Femur (tissue), 1 donor: ENCODE results near the gene H6PD.

ENCODE experiments used
- DNase-seq: peaks from one replicate; pipeline ENCODE4 v3.0.0-alpha.2; 2017

H6PD gene

DNA sequence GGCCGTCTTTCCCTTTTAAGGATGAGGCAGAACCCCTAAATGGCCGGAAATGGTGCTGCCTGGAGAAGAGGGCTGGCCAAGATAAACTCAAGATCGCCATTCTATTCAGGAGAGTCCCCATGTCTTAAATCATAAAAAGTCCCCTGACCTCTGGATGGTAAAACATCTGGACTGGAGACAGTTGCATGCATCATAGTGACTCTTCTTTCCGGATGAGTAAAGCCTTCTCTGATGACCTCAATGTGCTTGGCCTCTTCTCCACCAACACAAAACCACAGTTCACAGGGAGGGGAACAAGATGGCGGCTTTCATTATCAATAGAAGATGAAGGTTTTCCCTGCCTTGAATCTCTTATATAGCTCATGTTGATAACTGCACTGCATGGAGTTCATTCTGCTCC lies 27.5 kb upstream of the H6PD start:
- DNase-seq = no peak

DNA sequence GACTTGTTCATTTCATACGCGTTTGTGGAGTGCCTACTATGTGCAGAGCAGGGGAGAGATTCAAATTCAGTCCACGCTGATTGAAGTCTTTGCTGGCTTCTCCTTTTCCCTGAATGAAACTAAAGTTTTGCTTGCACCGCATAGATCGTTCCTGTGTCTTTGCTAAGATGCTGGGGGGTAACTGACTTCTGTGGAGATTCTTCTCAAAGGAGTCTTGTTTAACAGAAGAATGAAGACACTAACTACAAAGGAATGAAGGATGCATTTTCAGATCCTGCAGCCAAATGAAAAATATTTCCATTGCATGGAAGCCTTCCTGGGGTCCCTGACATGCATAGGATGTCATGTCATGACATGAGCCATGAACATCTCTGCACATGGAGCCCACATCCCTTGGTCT lies 26.9 kb upstream of the H6PD start:
- no peak for DNase-seq

DNA sequence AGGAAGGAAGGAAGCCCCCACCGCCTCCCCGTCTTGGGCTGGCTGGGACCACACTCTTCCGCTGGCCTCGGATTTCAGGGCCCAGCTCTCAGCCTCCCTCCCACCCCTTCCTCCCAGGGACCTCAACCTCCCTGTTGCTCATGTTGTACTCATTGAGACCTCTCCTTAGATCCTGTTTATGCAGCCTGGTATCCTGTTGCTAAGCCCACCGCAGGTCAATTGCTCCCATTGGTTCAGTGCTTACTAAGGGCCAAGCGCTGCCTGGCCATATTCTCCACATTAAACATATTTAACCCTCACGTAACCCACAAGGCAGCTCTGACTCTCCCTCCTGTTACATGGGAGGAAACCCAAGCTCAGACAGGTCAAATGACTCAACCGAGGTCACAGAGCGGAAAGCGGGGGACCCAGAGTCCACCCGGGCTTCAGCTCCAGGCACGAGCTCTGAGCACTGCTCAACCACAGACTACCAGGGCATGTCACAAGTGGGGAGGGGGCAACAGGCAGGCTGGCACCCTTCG lies 23.2 kb upstream of the H6PD start:
- no peak for DNase-seq

DNA sequence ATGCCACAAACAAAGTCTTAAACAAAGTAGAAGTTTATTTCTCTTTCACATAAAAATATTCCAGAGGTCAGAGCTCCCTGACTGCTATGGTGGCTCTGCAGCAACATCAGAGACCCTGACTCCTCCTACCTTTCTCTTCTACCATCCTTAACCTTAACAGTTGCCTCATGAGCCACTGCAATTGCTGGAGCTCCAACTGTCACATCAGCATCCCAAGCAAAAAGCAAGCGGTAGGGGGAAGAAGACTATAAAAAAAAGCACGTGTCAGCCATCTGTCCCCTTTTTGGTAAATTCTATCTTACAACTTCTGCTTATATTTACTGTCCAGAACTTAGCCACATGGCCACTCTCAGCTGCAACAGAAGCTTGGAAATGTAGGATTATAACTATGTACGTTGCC lies 21.8 kb upstream of the H6PD start:
- no peak for DNase-seq

DNA sequence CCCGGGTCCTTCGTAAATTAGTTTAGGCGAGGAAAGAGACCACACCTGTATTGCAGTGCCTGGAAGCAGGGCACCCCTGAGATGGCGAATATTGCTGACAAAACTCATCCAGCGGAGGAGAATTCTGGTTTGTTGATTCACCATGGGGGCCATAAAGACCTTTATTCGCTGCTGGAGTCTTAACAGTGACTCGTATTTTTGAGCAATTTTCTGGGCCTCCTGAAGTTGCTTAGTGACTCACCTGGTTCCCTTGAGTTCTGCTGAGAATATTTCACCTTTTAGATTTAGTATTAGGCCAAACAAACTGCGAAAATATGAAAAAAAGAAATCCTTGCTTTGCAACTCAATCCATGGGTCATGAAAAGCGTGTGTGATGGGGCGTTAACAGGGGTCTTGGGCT lies 20.6 kb upstream of the H6PD start:
- no peak for DNase-seq

DNA sequence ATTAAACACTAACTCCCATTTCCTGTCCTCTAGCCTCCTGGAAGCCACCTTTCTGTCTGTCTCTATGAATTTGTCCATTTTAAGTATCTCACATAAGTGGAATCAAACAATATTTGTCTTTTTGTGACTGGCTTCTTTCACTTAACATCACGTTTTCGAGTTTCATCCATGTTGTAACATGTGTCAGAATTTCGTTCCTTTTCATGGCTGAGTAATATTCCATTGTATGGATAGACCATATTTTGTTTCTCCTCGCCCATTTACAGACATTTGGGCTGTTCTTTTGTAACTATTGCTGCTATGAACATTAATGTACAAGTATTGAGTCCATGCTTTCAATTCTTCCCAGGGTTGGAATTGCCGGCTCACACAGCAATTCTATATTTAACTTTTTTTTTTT lies 15.7 kb upstream of the H6PD start:
- DNase-seq = no peak

DNA sequence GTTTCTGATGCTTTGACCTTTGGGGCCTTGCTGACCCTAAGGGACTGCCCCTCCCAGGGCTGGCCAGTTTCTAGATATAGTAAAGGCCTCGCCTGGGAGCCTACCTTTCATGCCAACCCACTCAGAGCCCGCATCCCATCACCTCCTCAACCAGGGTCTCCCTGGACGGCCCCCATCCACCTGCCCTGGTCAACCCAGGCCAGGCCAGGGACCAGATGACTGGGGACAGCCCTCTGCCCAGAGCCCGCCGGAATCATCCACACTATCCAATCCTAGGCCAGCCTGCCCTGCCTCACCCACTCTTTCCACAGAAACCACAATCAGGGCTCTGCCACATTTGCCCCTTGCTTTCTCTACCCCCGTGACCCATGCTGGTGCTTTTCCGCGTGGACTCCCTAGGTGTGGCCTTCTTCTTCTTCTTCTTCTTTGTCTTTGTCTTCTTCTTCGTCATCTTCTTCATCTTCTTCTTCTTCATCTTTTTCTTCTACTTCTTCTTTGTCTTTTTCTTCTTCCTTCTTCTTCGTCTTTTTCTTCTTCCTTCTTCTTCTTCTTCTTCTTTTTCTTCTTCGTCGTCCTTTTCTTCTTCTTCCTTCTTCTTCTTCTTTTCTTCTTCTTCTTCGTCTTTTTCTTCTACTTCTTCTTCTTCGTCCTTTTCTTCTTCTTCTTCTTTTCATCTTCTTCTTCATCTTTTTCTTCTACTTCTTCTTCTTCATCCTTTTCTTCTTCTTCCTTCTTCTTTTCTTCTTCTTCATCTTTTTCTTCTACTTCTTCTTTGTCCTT lies 11.5 kb upstream of the H6PD start:
- no peak for DNase-seq

DNA sequence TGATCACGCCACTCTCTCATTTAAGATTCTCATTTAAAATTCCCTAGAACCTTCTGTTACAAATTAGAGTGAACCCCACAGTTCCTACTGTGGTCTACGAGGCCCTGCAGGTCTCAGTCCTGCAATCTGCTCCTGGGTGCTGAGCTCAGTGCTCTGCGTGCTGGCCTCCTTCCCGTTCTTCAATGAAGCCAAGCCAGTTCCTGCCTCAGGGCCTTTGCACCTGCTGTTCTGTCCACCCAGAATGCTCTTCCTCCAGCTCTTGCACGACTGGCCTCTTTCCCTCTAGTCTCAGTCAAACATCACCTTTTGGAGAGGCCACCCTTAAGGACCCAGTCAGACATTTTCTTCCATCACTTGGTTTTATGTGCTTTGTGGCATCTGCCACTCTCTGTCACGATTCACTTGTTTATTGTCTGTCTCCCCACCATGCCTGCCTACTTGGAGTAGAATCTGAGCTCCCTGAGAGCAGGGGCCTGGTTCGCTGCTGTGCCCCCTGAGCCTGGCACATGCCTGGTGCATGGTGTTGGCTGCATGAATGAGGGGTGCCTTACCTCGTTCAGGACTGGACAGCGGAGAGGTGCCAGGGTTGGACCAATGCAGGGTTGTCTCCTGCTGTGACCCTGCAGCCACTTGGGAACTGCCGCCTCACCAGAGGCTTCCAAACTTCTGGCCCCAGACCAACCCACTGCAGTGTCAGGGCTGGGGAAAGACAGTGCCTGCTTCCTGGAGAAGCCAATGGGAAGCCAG lies 9.7 kb upstream of the H6PD start:
- no peak for DNase-seq

DNA sequence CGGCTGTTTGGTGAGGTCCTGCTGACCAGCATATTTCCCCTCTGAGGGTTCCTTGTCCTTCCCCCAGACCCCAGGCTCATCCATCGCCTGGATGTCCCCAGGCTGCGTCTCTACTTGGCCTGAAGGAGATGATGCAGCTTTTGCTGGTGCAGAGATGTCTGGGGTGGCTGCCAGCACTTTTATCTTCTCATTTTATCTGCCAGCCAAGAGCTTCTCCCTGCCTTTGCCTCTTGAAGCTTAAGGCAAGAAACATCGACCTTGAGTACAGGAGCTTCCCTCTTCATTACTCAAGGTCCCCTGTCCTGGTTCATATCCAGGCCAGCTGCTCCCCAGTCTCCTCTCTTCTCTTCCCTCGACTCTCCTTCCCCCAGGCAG lies 9.2 kb upstream of the H6PD start:
- DNase-seq = no peak

DNA sequence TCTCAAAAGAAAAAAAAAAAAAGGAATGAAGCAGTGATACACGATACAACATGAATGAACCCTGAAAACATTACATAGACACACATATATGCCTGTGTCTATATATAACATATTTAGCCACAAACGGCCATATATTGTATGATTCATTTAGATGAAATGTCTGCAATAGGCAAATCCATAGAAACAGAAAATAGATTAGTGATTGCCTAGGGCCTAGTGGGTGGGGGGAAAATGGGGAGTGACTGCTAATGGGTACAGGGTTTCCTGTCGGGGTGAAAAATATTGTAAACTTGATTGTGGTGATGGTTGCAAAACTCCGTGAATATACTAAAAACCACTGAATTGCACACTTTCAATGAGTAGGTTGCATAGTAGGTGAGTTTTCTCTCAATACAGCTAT lies 6.0 kb upstream of the H6PD start:
- DNase-seq = no peak

DNA sequence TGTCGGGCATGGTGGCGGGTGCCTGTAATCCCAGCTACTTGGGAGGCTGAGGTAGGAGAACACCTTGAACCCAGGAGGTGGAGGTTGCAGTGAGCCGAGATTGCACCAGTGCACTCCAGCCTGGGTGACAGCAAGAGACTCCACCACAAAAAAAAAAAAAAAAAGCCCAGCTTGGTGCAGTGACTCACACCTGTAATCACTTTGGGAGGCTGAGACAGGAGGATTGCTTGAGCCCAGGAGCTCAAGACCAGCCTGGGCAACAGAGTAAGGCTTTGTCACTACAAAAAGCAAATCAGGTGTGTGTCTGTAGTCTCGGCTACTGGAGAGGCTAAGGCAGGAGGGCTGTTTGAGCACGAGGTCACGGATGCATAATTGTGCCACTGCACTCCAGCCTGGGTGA lies 5.0 kb upstream of the H6PD start:
- DNase-seq = no peak

DNA sequence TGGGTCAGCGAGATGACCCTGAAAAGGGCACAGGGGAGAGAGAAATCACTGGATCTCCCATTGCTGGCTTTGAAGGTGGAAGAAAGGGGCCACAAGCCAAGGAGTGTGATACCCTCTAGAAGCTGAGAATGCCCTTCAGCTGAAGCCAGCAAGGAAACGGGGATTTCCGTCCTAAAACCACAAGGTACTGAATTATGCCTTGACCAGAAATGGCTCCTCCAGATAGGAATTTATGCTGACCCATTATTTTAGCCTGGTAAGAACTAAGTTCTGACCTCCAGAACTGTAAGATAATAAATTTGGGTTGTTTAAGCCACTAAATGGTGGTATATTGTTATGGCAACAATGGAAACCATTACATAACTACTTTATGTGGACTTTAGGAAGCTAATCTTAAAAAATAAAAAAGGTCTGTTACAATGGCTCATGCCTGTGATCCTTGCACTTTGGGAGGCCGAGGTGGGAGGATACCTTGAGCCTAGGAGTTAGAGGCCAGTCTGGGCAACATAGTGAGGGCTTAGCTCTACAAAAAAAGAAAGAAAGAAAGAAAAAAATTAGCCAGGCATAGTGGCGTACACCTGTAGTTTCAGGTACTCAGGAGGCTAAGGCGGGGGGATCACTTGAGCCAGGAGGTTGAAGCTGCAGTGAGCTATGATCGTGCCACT lies 3.6 kb upstream of the H6PD start:
- DNase-seq = no peak

DNA sequence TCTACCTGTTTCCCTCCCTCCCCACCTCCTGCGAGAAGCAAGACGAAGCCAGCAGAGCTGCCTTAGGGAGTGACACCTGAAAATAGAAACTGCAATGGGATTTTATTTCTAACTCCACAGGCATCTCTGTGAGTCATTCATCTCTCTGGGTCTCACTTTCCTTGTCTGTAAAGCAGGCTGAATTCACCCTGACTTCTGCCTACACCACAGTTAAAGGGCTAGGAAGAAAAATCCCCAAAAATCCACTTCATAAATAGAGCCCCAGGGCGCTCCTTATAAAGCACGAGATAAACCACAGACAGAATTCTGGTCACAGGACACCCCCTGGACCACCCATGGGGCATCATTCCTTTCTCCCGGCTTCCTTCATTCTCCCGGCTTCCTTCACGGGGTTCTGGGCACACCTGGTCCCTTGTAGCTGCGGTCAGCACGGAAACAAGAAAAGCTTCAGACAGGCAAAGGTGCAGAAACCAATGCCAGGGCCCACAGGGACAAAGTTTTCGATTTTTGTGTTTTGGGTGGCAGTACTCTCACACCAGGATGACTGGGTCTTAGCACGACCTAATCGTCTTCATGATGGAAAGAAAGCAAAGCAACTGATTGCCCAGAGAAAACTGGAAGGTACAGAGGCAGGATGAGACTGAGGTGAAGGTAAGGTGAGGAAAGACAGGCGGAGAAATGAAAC lies 2.8 kb upstream of the H6PD start:
- DNase-seq = no peak

DNA sequence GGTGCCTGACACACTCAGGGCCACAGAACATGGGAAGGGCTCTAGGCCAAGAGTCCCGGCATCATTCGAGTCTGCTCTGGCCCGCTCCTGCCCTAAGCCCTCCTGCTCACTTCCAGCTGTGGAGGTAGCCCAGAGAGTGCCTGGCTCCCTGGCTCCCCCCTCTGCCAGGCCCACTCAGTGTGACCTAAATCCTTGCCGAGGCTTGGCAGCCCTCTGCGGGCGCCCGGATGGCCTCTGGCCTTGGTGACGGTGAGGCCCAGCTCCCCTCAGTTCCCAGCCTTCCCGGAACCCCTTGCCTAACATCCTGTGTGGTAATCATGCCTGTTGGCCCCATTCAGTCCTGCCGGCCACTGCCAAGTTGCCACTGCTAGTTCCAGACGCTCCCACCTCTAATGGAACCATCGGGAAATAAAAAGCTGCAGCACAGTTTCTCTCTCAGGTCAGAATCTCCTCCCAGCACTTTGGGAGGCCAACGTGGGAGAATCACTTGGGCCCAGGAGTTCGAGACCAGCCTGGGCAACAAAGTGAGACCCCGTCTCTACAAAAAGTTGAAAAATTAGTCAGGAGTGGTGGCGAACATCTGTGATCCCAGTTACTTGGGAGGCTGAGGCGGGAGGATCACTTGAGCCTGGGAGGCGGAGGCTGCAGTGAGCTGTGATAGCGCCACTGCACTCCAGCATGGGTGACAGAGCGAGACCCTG lies 1.2 kb upstream of the H6PD start:
- DNase-seq = peak; percentile 69

DNA sequence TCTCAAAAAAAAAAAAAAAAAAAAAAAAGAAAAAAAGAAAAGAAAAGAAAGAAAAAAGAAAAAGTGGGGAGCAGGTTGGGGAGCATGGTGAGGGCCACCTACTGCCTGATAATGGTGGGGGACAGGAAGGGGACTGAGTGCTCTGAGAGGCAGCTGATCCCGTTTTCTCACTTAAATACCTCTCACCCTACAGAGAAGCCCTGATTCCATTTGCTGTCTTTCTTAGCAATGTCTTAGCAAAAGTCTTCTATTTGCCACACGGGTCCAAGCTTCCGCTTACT lies 692 bp upstream of the H6PD start:
- DNase-seq = no peak

DNA sequence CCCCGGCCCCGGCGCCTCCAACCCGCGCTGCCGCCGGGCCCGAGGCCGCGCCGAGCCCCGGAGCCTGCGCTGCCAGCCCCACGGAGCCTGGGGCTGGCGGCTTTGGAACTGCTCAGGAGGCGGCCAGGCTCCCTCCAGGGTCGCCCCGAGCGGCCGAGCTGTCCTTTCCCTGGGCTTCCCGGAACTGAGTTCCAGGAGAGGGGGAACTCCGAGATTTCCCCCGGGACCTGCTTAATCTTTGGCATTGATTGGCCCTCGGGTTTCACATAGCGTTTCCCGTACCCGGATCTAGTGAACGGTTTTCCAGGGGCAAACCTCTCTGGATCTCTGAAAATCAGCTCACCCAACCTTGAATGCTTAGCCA lies 504 bp downstream of the H6PD start:
- DNase-seq = peak; percentile 65

DNA sequence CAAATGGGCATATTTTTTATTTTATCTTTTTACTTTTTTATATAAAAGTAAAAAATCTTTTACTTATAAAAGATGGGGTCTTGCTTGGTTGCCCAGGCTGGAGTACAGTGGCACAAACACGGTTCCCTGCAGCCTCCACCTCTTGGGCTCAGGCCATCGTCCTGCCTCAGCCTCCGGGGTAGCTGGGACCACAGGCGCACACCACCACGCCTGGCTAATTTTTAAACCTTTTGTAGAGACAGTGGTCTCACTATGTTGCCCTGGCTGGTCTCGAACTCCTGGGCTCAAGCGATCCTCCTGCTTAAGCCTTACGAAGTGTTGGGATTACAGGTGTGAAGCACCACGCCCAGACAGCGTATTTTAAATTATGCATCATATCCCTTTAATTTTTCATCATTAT lies 986 bp downstream of the H6PD start:
- DNase-seq = no peak

DNA sequence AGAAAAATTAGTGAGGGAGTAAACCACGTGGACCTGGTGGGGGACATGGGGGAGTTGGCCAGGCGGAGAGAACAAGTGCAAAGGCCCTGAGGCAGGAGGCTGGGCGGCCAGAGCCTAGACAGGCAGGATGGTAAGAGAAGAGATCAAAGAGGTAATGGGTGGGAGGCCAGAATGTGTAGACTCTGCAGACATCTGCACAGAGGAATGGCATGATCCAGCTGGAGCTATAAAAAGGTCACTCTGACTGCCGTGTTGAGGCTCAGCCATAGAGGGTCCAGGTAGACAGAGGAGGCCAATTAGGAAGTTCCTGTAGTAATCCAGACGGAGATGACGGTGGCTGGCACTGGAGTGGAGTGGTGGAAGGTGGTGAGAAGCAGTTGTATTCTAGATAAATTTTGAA lies 3.6 kb downstream of the H6PD start:
- DNase-seq = no peak

DNA sequence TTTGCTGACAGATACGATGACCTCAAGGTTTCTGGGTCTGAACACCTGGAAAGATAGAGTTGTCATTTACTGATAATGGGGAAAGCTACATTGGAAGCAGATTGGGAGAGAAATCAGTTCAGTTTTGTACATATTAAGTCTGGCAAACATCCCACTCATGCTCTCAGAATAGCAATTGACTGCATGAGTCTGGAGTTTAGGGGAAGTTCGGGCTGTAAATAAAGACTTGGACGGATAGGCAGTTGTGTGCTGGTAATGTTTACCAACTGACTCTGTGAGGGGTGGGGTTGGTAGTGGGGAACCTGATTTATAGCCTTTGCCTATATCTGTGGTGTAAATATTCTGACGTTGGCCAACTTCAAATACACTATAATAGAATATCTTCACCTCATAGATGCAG lies 4.0 kb downstream of the H6PD start:
- DNase-seq = no peak

DNA sequence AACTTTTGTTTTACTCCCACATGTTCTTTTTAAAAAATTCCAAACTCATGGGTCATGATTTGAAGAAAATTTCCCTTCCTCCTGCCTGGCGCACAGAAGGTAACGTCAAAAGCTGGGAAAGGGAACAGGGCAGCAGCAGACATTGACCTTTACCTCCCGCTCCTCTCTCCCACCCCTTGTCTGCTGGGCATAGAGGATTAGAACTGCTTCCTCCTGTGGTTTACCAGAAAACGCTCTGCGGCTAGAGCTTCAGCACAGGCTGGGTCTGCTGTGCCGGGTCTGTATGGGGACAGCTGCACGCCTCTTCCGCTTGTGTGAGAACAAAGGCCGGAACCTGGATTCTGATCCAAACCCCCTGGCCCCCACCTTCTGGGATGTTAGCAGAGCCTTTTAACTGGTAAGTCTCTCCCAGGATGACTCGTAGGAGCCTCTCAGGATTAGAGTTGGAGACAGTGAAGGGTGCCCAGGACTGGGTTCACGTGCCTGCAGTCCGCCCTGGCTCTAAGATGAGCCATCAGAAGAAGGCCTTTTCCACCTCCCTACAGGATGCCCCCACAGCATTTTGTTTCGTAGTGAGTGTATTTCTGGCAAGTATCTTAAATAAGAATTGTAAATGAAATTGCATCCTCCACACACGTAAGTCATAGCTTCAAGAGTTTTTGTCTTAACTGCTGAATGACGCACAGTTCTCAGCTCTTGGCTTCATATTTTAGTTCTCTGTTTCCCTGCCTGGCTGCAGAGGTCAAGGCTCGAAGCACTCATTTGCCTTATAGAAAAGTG lies 5.2 kb downstream of the H6PD start:
- peak; percentile 71 for DNase-seq

DNA sequence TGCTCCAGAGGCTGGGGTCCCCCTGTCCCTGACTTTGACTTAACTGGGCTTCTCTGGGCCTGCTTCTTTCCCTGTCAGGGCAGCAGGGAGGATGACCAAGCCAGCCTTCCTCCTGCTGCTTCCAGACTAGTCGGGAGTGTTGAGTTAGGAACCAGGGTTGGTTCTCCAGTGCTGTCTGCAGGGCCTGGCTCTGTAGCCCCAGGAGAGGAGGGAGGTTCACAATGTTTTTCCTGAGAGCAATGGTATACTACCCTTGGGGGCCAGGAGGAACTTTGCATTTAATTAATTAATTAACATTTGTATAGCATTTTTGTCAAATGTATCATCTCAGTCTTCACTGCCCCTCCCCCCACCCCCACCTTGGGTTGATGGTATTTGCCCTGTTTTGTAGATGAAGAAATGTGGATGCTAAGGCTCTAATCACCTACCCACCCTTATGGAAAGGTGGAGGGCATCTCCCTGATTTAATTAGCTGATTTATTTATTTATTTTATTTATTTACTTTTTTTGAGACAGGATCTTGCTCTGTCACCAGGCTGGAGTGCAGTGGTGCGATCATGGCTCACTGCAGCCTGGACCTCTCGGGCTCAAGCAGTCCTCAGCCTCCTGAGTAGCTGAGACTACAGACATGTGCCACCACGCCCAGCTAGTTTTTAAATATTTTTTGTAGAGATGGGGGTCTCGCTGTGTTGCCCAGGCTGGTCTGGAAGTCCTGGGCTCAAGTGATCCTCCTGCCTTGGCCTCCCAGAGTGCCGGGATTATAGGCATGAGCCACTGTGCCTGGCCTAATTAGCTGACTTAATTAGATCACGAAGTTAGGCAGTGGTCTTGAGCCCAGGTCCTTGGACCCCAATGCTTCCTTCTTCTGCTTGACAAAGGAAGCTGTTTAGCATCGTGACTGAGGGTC lies 6.6 kb downstream of the H6PD start:
- DNase-seq = no peak
